Measurements from ENCODE around the gene AHSG. TPM values are rescaled to one million over a fixed set of nuclear protein-coding genes. Genes with fewer than 3 reads are reported as not detected.

AHSG gene
- total RNA-seq, 1 donor from 2014 or later = 0.30 TPM

DNA sequence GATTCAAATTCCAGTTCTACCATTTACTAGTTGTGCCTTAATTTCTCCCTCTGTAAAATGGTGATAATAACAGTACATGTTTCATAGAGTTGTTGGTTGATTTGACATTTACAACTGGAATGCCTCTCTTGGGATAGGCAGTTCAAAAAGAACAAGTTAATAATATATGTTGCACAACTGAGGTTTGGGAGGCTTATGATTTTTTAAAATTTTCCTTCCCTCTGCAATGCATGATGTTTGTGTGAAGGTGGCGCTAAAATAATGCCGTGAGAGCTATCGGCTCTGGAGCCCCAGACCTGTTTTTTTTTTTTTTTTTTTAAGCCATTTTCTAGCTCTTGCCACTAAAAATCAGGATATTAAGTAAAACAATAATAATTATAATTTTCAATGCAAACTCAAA, 23.7 kb upstream of the AHSG start:
- TF ChIP-seq, protein P1, sequence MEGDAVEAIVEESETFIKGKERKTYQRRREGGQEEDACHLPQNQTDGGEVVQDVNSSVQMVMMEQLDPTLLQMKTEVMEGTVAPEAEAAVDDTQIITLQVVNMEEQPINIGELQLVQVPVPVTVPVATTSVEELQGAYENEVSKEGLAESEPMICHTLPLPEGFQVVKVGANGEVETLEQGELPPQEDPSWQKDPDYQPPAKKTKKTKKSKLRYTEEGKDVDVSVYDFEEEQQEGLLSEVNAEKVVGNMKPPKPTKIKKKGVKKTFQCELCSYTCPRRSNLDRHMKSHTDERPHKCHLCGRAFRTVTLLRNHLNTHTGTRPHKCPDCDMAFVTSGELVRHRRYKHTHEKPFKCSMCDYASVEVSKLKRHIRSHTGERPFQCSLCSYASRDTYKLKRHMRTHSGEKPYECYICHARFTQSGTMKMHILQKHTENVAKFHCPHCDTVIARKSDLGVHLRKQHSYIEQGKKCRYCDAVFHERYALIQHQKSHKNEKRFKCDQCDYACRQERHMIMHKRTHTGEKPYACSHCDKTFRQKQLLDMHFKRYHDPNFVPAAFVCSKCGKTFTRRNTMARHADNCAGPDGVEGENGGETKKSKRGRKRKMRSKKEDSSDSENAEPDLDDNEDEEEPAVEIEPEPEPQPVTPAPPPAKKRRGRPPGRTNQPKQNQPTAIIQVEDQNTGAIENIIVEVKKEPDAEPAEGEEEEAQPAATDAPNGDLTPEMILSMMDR (conservative IDR thresholded peaks at IDR 0.05) = peak; percentile 57
- H3K27me3 Mint-ChIP-seq (ENCODE audit: low read depth) = no peaks in the 10 kb centered on the region
- H3K4me1 Mint-ChIP-seq = no peaks in the 10 kb centered on the region
- H3K27ac Mint-ChIP-seq (ENCODE audit: unreplicated experiment) = no peak overlapping the region
- no peaks in the 10 kb centered on the region for H3K36me3 Mint-ChIP-seq (ENCODE audit: low read depth)
- no peaks in the 10 kb centered on the region for H3K9me3 Mint-ChIP-seq
- no peak overlapping the region for H3K4me3 Mint-ChIP-seq
- no peak for DNase-seq (ENCODE audit: low read depth, low spot score)

DNA sequence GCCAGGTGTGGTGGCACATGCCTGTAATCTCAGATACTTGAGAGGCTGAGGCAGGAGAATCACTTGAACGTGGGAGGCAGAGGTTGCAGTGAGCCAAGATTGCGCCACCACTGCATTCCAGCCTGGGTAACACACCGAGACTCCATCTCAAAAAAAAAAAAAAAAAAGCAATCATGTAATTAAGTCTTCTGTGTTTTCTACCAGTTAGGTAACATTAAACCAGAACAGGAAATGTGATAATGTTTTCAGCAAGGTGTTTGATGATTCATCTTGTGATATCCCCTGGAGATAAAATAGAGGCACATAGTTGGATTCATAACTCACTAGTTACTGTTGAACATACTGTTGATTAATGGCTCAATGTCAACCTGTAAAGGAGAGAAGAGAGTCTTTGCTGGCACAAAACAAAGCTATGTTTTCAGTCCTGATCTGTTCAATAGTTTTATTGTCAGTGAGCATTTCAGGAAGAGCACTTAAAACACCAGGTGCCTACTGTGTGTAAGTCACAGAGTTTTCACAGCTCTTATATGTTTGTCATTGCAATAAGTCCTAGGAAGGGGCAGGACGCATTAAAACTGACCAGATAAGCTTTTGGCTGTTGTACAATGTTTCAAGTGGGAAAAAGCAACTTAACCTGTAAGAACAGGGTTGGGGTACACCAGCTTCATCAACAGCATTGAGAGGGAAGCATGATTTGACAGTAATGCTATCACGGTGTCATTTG, 22.8 kb upstream of the AHSG start:
- Mint-ChIP-seq H3K36me3 (ENCODE audit: low read depth) (no peaks in the 10 kb centered on the region), H3K4me3 (no peak overlapping the region), H3K27me3 (ENCODE audit: low read depth) (no peaks in the 10 kb centered on the region), H3K4me1 (no peaks in the 10 kb centered on the region), H3K9me3 (no peaks in the 10 kb centered on the region), H3K27ac (ENCODE audit: unreplicated experiment) (no peak overlapping the region)
- TF ChIP-seq, protein P1 (conservative IDR thresholded peaks at IDR 0.05) = no peak
- no peak for DNase-seq (ENCODE audit: low read depth, low spot score)

DNA sequence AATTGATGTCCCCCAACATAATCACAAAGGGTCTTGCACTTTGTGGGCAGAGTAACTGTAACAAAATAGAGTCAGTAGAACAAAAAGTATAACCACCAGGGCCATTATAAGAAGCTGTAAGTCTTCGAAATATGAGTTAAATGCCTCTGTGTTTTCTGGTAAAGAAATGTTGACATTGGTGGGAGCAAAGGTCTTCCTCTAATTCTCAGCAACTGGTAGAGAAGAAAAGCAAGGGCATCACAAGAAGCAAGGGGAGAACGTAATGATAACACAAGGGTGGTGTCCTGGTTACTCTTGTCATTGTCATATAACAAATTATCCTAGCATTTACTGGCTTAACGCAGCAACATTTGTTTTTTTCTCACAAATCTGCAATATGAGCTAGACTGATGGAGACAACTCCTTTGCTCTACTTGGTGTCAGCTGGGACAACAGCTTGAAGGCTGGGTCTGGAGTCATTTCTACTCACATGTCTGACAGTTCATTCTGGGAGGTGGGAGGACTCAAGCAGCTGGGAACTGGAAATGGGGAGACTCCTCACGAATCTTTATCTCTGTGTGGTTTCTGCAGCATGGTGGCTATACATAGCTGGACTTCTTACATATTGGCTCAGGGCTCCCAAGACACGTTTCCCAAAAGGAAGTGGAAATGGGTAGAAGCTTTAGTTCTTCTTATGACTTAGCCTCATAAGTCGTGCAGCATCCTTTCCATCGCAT, 22.1 kb upstream of the AHSG start:
- Mint-ChIP-seq H3K4me1 (no peaks in the 10 kb centered on the region), H3K27me3 (ENCODE audit: low read depth) (no peaks in the 10 kb centered on the region), H3K4me3 (no peak overlapping the region), H3K27ac (ENCODE audit: unreplicated experiment) (no peak overlapping the region), H3K9me3 (no peaks in the 10 kb centered on the region), H3K36me3 (ENCODE audit: low read depth) (no peaks in the 10 kb centered on the region)
- no peak for DNase-seq (ENCODE audit: low read depth, low spot score)
- TF ChIP-seq, protein P1 (conservative IDR thresholded peaks at IDR 0.05) = no peak

DNA sequence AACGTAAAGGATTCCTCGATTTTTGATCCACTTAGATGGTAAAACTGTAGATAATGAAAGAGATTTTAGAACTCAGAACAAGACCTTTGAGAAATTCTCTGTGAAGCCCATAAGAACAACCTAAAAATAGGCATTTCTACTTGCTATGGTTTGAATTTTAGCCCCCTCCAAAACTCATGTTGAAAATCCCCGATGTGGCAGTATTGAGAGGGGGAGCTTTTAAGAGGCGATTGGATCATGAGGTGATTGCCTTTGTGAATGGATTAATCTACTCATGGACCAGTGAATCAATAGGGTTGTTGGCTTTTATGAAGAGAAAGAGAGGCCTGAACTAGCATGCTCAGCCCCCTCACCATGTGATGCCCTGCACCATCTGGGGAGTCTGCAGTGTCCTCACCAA, 20.2 kb upstream of the AHSG start:
- H3K4me1 Mint-ChIP-seq = peaks cover 5% of the 10 kb centered on the region
- TF ChIP-seq, protein P1 (conservative IDR thresholded peaks at IDR 0.05) = no peak
- H3K4me3 Mint-ChIP-seq = no peak overlapping the region
- H3K27ac Mint-ChIP-seq (ENCODE audit: unreplicated experiment) = no peak overlapping the region
- H3K9me3 Mint-ChIP-seq = no peaks in the 10 kb centered on the region
- no peaks in the 10 kb centered on the region for H3K27me3 Mint-ChIP-seq (ENCODE audit: low read depth)
- DNase-seq (ENCODE audit: low read depth, low spot score) = no peak
- no peaks in the 10 kb centered on the region for H3K36me3 Mint-ChIP-seq (ENCODE audit: low read depth)

DNA sequence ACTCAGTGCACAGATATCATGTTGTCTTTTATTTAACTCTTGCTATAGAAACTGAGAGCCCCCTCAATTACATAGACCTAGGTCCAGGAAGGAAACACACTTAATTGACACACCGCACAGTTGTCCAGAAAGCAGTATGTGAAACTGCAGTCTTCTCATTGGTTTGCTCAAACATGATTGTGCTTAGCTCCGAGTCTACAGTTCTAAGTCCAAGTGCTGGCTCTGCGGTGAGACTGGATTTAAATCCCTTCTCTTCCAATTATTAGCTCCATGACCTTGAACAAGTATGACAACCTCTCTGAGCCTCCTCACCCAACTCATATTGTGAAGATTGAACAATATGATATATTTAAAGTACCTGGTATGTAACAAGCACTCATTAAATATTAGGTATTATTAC, 19.0 kb upstream of the AHSG start:
- no peaks in the 10 kb centered on the region for H3K9me3 Mint-ChIP-seq
- peaks cover 7% of the 10 kb centered on the region for H3K4me1 Mint-ChIP-seq
- no peaks in the 10 kb centered on the region for H3K27me3 Mint-ChIP-seq (ENCODE audit: low read depth)
- no peaks in the 10 kb centered on the region for H3K36me3 Mint-ChIP-seq (ENCODE audit: low read depth)
- DNase-seq (ENCODE audit: low read depth, low spot score) = no peak
- H3K4me3 Mint-ChIP-seq = no peak overlapping the region
- TF ChIP-seq, protein P1 (conservative IDR thresholded peaks at IDR 0.05) = no peak
- no peak overlapping the region for H3K27ac Mint-ChIP-seq (ENCODE audit: unreplicated experiment)

All from neural crest cell (in vitro differentiated cells).